Measurements from ENCODE around the gene IPMK.
"Not testable (repeated sequence)": the region's sequence is repeated elsewhere in the genome, so short reads cannot be mapped to it uniquely, and the experiment has no call there.

IPMK gene

GRCh38 chr10:58220769-58221451, 46.8 kb downstream of the IPMK start:
- DNase-seq = no peak

GRCh38 chr10:58219875-58220274, 47.8 kb downstream of the IPMK start:
- DNase-seq = no peak

- no peak for DNase-seq
Measured at GRCh38 chr10:58217612-58218011, 50.1 kb downstream of the IPMK start.

GRCh38 chr10:58212622-58213021, 55.1 kb downstream of the IPMK start:
- DNase-seq = no peak

- DNase-seq = no peak
Measured at GRCh38 chr10:58210160-58210559, 57.5 kb downstream of the IPMK start.

GRCh38 chr10:58209669-58210068, 58.0 kb downstream of the IPMK start:
- no peak for DNase-seq

- no peak for DNase-seq
Measured at GRCh38 chr10:58206251-58206650, 61.4 kb downstream of the IPMK start.

GRCh38 chr10:58201704-58202103, 66.0 kb downstream of the IPMK start:
- DNase-seq = no peak

GRCh38 chr10:58189269-58189668, 78.4 kb downstream of the IPMK start:
- no peak for DNase-seq

GRCh38 chr10:58184120-58184670, 83.5 kb downstream of the IPMK start:
- DNase-seq = no peak

- no peak for DNase-seq
Measured at GRCh38 chr10:58180666-58181065, 87.0 kb downstream of the IPMK start.

GRCh38 chr10:58179238-58179637, 88.5 kb downstream of the IPMK start:
- no peak for DNase-seq

GRCh38 chr10:58178811-58179210, 88.9 kb downstream of the IPMK start:
- no peak for DNase-seq

- DNase-seq = no peak
Measured at GRCh38 chr10:58177362-58177947, 90.2 kb downstream of the IPMK start.

GRCh38 chr10:58175990-58176900, 91.4 kb downstream of the IPMK start:
- DNase-seq = no peak

GRCh38 chr10:58174831-58175230, 92.9 kb downstream of the IPMK start:
- no peak for DNase-seq

GRCh38 chr10:58173391-58173790, 94.3 kb downstream of the IPMK start:
- no peak for DNase-seq

GRCh38 chr10:58171146-58171545, 96.5 kb downstream of the IPMK start:
- DNase-seq = no peak

- no peak for DNase-seq
Measured at GRCh38 chr10:58164517-58164916, 103.2 kb downstream of the IPMK start.

GRCh38 chr10:58158806-58159205, 108.9 kb downstream of the IPMK start:
- DNase-seq = no peak

- no peak for DNase-seq
Measured at GRCh38 chr10:58157076-58157766, 110.5 kb downstream of the IPMK start.

- DNase-seq = not testable (repeated sequence)
Measured at GRCh38 chr10:58155941-58156340, 111.8 kb downstream of the IPMK start.

- no peak for DNase-seq
Measured at GRCh38 chr10:58153751-58154150, 113.9 kb downstream of the IPMK start.

All from stimulated activated CD4-positive, alpha-beta T cell treated with anti-CD3 and anti-CD28 coated beads, Interleukin-4, amount 100 ng/mL, for 24 hours (primary cell).